ENCODE data around the gene KATNB1. TPM values are rescaled to one million over a fixed set of nuclear protein-coding genes. Genes with fewer than 3 reads are reported as not detected.
A peak's percentile ranks its signal among the peaks of the same experiment; 100 is the strongest.
"Not testable (repeated sequence)": the region's sequence is repeated elsewhere in the genome, so short reads cannot be mapped to it uniquely, and the experiment has no call there.

Gene KATNB1
- total RNA-seq, 2 donors from 2014 or later: 20.2 to 33.9 TPM

DNA sequence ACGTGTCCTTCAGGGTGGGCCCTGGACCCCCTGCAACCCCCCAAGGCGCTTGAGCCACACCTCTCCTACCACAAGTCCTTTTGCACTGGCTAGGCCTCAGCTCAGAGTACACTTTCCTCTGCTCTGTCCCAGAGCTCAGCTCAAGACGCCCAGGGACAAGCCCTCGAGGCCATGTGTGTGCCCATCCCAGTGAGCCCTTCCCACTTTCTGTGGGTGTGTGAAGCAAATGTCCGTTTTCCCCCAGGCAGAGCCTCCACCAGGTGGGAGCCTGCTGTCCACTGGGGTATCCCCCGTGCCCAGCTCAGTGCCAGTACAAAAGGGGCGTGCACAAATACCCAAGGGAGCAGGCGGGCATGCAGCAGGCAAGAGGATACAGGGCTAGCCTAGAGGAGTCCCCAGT is 48.3 kb downstream of the KATNB1 start:
- Mint-ChIP-seq H3K36me3 (no peaks in the 10 kb centered on the region), H3K27ac (no peak overlapping the region), H3K9me3 (no peaks in the 10 kb centered on the region)
- no peak for ATAC-seq
- no peak for DNase-seq (ENCODE audit: low spot score in 2 of 2)

DNA sequence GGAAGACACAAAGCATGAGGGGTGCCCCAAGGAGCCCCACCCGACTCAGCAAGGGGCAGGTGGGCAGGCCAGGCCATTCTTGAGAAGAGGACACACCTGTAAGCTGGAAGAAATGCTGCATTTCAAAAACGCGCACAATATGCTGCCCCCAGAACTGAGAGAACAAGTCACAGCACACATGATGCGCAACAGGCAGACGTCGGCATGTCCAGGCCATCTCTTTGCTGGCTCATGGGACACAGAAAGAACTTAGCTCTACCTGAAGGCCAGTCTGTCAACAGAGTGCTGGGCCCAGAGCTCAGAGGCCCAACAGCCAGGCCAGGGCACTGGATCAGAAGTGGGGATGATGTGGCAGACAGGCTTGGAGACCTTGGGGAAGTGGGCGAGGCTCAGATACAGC is 48.8 kb downstream of the KATNB1 start:
- H3K36me3 Mint-ChIP-seq: no peaks in the 10 kb centered on the region
- H3K9me3 Mint-ChIP-seq: no peaks in the 10 kb centered on the region

DNA sequence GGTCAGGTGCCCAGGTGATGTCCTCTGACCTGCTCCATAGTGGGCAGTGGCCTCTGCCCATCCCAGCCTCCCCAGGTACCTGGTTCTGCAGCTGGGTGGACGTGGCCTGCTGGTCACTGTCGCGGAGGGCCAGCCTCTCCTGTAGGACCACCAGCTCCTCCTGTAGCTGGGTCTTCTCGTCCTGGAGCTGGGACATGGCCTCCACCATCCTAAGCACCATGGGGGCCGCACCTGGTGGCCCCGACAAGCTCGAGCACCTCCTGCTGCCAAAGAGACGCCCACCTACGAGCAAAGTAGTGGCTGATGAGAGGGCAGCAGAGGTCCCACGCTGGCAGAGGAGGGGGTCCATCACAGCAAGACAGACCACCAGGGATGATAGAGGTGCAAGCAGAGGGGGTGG is 49.8 kb downstream of the KATNB1 start:
- H3K36me3 Mint-ChIP-seq: no peaks in the 10 kb centered on the region
- ATAC-seq: no peak

More for the DNA sequence above, 48.8 kb downstream of the KATNB1 start:
- DNase-seq (ENCODE audit: low spot score in 2 of 2): no peak
- H3K27ac Mint-ChIP-seq: no peak overlapping the region
- ATAC-seq: no peak

DNA sequence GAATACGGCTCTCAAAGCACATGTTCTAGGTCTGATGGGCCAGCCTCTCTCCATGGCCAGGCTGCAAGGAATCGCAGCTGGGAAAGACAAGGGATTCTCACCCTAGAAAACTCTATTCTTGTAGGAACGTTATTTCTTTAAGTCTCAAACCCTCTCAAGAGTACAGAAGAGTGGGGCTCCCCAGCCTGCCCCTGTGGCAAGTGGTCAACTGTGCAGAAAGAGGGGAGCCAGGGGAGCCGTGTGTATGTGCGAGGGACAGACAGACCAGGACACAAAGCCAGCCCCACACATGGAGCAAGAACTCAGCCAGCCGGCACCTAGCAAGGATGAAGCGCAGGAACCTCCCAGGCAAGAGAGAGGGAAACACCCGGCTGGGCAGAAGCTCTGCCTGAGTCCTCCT is 50.4 kb downstream of the KATNB1 start:
- Mint-ChIP-seq H3K36me3 (no peaks in the 10 kb centered on the region), H3K9me3 (no peaks in the 10 kb centered on the region), H3K27ac (no peak overlapping the region)
- ATAC-seq (no peak), DNase-seq (ENCODE audit: low spot score in 2 of 2) (no peak)

More for the DNA sequence above, 49.8 kb downstream of the KATNB1 start:
- Mint-ChIP-seq H3K9me3 (no peaks in the 10 kb centered on the region), H3K27ac (no peak overlapping the region)
- DNase-seq (ENCODE audit: low spot score in 2 of 2): no peak

DNA sequence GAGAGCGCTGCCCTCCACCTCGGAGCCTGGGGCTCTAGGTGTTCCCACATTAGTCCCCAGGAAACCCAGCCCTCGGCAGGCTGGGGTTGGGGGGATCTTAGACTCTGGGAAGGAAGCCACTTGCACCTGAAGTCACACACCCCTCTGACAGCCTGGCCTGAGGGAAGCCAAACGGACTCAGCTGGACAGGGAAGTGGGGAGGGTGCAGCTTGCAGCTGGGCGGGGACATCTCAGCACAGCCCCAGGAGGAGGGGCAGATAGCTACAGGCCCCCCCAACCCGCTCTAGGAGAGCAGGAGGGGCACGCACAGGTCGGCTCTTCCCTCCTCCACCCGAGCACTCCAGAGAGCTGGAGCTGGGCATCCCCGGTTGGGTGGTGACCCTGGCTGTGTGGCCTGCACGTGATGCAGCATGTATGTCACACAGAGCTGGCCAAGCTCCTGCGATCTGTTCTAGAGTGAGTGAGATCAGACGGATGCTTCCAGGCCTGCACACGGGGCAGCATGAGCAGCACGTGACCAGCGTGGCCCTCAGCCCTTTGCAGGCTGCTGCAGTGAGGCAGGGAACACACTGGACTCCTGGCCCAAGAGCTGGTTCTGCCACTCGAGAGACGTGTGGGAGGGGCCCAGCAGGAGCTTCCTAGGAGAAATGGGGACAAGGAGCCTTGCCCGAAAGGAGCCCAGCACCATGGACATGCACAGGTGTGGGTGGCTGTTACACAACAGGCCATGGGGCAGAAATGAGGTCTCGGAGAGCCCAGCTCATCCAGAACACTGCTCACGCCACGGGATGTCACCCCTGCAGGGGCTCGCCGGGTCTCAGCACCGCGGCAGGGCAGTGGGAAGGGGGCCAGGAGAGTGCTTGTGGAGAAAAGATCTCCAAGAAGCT is 51.3 kb downstream of the KATNB1 start:
- Mint-ChIP-seq H3K9me3 (no peaks in the 10 kb centered on the region), H3K27ac (no peak overlapping the region), H3K36me3 (no peaks in the 10 kb centered on the region)
- no peak for ATAC-seq
- DNase-seq (ENCODE audit: low spot score in 2 of 2): no peak

DNA sequence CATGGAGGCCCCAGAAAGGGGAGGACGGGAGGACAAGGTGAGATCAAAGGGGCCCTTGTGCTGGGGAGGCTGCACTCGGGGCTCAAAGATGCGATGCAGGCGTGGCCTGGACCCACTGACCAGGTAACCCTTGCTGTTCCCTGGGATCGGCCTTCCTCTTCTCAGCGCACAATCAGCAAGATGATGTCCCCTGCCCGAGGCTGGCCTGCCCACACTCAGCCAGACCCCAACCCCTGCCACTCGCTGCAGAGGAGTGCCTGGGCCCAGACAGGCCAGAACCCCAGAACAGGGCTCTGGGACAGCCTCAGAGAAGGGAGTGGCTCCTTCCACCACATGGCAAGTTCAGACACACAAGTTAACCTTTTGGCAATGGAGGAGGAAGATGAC is 51.9 kb downstream of the KATNB1 start:
- Mint-ChIP-seq H3K27ac (no peak overlapping the region), H3K36me3 (no peaks in the 10 kb centered on the region), H3K9me3 (no peaks in the 10 kb centered on the region)
- ATAC-seq: no peak
- no peak for DNase-seq (ENCODE audit: low spot score in 2 of 2)

DNA sequence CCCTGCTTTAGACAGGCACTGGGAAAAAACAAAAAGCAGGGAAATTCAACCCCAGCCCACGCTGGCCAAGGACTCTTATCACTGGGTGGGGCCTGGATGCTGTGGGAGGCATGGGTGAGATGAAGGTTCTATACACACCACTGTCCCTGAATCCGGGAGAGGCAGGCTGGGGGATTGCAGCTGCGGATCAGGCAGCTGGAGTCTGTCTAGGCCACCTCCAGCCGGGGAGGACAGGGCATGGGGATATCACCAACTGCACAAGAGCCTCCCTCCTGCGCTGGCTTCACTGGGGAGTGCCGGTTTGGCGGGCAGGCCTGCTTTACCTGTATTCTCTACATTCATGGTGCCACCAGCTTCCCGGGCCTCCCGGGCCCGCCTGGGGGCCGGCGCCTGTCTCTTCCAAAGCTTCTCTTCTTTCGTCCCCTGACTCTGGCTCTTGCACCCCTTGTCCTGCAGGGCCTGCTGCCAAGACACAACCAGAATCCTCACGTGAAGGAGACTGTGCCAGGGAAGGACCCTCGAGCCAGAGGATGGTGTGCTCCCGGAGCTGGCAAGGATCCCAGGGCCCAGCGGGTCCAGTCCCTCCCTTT is 52.8 kb downstream of the KATNB1 start:
- no peak for ATAC-seq
- no peak for DNase-seq (ENCODE audit: low spot score in 2 of 2)
- Mint-ChIP-seq H3K27ac (no peak overlapping the region), H3K9me3 (no peaks in the 10 kb centered on the region), H3K36me3 (no peaks in the 10 kb centered on the region)

DNA sequence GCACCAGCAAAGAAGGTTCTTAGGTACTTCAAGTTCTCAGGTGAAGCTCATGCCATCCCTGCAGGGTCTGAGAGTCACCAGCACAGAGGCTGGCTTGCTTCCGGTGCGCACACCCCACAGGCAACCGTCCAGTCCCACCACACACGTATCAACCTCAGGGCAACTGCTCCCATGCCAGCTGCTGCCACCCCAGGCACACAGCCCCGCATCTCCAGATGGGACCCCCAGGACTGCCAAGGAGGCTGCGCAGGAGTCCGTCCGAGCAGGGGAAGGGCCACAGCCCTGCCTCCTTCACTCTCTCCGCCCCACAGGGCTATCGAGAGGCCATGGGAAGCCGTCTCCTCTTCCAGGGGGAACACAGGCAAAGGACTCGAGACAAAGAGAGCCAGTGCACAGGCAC is 53.4 kb downstream of the KATNB1 start:
- peak overlapping the region in 1 of 2 donors; percentile 49 for H3K27ac Mint-ChIP-seq
- H3K9me3 Mint-ChIP-seq: no peaks in the 10 kb centered on the region
- no peaks in the 10 kb centered on the region for H3K36me3 Mint-ChIP-seq
- DNase-seq (ENCODE audit: low spot score in 2 of 2) (no peak), ATAC-seq (no peak)

DNA sequence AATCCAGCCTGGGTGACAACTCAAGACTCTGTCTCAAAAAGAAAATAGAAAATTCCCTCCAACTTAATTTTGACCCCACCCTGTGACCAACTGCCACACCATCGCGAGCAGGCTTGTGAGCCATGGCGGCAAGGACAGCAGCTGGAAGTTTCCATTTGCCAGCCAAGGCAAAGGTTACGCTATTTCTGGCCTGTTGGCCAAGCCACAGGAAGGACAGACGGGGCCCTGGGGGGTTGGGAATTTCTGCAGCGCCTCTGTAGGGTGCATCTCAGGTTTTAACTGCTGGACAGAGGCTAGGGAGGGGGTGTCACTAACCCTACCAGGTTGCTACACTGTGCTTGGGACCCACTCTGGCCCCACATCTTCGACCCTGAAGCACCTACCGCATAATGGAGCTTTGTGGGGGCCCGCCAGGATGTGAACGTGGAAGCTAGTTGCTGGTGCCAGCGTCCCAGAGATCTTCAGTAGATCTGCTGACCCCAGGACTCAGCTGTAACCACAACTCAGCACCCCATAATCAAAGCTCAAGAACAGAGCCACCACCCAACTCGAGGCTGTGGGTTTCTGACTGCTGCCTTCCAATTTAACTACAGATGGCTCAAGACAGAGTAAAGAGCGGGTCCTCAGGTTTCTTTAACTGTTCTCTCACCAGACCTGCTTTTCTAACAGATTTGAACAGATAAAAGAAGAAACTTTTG is 55.8 kb downstream of the KATNB1 start:
- H3K9me3 Mint-ChIP-seq: no peaks in the 10 kb centered on the region
- no peaks in the 10 kb centered on the region for H3K36me3 Mint-ChIP-seq
- ATAC-seq (no peak), DNase-seq (ENCODE audit: low spot score in 2 of 2) (no peak)
- H3K27ac Mint-ChIP-seq: no peak overlapping the region

DNA sequence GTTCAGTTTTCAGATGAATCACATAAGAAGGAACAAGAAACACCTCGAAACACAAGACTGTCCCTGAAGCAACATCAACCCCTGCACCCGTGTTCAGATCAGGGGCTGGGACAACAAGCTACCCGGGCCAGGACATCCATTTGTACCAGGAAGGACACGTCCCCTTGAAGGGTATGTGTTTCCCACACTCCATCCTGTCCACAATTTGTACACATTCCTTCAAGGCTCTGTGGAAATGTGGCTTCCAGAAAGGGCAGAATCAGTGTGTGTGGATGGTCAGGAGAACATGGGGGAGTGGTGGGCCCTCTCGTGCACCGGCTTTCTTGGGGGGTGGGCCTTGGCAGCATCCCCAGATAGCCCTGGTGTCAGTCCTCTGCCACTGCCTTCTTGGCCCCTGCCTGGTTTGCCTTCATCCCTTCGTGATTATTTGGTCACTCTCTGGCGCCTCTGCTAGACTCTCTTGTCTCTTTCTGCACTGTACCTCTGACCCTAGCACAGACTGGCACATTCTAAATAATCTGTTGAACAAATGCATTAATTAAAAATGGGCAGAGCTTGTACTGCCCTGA is 56.4 kb downstream of the KATNB1 start:
- Mint-ChIP-seq H3K36me3 (no peaks in the 10 kb centered on the region), H3K27ac (no peak overlapping the region), H3K9me3 (no peaks in the 10 kb centered on the region)
- ATAC-seq: no peak
- no peak for DNase-seq (ENCODE audit: low spot score in 2 of 2)

DNA sequence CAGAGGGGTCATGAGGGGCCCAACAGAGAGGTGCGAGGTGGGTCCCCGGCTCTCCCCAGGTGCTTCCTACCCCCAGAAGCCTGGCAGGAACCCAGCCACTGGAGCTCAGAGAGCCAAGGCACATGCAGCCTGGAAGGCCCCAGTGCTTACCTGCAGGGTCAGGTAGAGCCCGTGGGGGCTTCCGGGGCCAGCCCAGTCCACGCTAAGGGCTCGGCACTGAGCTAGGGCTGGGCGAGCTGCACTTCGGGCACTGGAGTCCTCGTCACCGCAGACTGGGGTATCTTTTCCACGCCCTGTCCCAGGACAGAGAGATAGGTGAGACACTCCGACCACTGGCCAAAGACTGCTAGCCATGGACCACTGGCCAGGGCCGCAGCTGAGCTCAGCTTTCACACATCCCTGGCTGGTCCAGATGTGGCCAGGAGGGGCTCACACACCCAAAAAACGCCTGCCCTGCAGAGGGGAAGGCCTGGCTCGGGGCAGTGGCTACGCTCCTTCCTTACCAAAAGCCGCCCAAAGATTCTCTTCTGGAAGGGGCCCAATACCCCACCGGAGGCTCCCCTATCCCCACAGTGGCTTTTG is 59.4 kb downstream of the KATNB1 start:
- Mint-ChIP-seq H3K36me3 (no peaks in the 10 kb centered on the region), H3K27ac (no peak overlapping the region), H3K9me3 (no peaks in the 10 kb centered on the region)
- no peak for DNase-seq (ENCODE audit: low spot score in 2 of 2)
- ATAC-seq: peak in 1 of 2 donors; percentile 26

DNA sequence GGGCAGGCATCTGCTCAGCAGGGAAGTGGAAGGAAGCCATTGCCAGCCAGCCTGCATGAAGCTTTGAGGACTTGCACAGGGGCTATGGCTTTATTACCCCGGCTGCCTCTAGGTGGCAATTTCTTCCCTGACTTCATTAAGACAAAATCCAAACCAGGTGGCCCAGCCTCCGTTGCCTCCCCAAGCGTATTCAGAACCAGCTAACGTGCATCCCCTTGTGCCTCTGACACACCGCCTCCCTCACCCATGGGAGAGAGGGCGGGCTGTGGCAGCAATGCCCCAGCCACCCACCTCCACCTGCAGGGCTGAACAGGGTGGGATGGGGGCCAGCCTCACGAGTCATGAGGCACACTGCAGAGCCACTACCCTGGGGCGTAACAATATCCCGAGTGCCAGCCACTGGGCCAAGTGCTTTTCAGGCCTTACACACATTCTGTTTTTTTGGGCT is 59.9 kb downstream of the KATNB1 start:
- peak in 1 of 2 donors; percentile 74 for ATAC-seq
- H3K9me3 Mint-ChIP-seq: no peaks in the 10 kb centered on the region
- DNase-seq (ENCODE audit: low spot score in 2 of 2): peak in 1 of 2 donors; percentile 26

DNA sequence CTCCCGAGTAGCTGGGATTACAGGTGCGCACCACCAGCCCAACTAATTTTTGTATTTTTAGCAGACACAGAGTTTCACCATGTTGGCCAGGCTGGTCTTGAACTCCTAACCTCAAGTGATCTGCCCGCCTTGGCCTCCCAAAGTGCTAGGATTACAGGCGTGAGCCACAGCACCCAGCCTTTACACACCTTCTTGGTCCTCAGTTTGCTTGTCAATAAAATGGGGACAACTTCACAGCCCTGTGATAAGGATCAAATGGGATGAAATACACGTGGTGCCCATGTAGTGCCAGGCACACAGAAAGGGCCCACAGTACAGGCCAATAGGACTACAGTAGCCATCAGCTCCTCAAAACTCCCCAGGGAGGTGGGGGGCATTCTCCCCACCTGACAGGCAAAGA is 60.4 kb downstream of the KATNB1 start:
- H3K9me3 Mint-ChIP-seq; ATAC-seq; DNase-seq (ENCODE audit: low spot score in 2 of 2); H3K27ac Mint-ChIP-seq; H3K36me3 Mint-ChIP-seq: not testable (repeated sequence)

More for the DNA sequence above, 59.9 kb downstream of the KATNB1 start:
- Mint-ChIP-seq H3K36me3 (no peaks in the 10 kb centered on the region), H3K27ac (no peak overlapping the region)

DNA sequence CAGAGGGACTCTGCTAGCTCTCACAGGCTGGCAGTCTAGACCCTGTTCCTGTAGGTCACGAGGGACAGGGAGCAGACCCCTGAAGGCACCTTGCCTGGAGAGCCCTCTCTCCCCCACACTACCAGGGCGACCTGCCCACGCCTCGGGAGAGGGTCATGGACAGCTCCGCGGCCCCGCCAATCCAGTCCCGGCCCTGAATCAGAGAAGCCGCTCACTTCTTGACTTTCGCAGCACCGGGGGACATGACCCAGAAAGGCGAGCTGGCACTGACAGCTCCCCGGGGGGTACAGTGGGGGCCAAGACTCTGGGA is 61.6 kb downstream of the KATNB1 start:
- H3K36me3 Mint-ChIP-seq: no peaks in the 10 kb centered on the region
- H3K27ac Mint-ChIP-seq: no peak overlapping the region
- DNase-seq (ENCODE audit: low spot score in 2 of 2): no peak

DNA sequence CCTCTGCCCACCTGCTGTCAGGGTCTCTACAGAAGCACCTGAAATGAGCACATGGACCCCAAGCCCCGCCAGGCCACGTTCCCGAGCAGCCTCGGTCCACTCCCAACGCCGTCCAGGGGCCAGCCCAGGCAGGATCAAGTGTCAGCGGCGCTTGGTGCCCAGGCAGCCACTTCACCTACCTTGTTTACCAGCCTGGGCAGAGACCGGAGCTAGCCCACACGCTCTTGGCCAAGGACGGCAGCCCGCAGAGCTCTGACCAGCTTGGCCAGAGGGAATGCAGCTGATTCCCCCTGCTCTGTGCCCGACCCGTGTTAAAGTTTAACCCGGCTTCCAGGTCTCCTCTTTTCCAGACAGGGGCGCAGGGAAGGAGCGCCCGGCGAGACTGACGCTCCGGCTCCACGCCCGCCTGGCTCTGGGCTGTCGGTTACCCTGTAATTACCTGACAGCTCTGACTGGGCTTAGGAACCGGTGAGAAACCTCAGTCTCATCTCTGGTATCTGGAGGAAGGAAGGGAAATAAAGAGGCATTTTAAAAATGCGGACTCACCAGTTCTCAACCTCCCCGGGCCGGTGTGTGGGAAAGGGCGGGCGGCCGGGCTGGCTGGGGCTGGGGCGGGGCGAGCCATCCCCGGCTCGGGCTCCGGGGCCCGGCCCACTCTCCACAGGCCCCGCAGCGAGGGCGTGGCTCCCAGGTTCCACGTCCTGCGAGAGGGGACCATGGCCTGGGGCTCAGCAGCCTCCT is 62.1 kb downstream of the KATNB1 start:
- Mint-ChIP-seq H3K27ac (no peak overlapping the region), H3K36me3 (peaks cover 2 to 3% of the 10 kb centered on the region in 2 donors), H3K9me3 (no peaks in the 10 kb centered on the region)
- ATAC-seq (no peak), DNase-seq (ENCODE audit: low spot score in 2 of 2) (no peak)

More for the DNA sequence above, 61.6 kb downstream of the KATNB1 start:
- no peak for ATAC-seq
- no peaks in the 10 kb centered on the region for H3K9me3 Mint-ChIP-seq

DNA sequence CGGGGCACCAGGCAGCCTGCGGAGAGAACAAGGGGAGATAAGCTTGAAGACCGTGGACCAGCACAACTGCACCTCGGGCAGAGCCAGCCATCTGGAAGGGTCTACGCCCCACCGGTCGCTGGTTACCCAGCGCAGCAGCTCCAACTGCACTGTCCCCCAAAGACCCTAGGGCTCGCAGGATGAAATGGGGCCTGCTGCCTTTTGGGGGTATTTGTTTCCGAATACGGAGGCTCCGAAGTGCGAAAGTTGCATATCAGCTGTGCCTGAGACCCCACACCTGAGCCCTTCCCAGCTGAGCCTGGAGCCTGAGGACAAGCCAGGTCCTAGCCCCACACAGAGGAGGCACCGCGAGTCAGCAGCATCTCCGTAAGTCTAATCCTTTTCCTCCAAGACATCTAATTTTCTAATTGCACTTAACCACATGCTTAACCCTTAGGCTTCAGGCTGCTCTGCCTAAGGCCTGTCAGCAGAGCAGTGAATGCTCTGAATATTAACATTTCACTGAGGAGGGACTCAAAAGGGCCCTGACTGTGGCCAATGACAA is 62.8 kb downstream of the KATNB1 start:
- no peak for DNase-seq (ENCODE audit: low spot score in 2 of 2)
- ATAC-seq: no peak
- Mint-ChIP-seq H3K27ac (no peak overlapping the region), H3K9me3 (no peaks in the 10 kb centered on the region), H3K36me3 (peaks cover 7% of the 10 kb centered on the region in 2 donors)
